Neural progenitor cell (in vitro differentiated cells): Measurements from ENCODE around the gene ARHGEF11. TPM values are rescaled to one million over a fixed set of nuclear protein-coding genes. Genes with fewer than 3 reads are reported as not detected.

ENCODE experiments used
- DNase-seq: peaks from one replicate; pipeline ENCODE4 v3.0.0-alpha.2; 2016; ENCODE audit warnings: low spot score
- H2AFZ ChIP-seq: fragments of 200-600 bp; sonication (generic); replicated peaks from 2 replicates; pipeline ENCODE4 v1.6.1; 2016; ENCODE audit warnings: antibody characterized with exemption
- H3F3A ChIP-seq: fragments of 200-600 bp; sonication (generic); 2 replicates; pipeline ENCODE4 v1.6.1; 2016; ENCODE audit warnings: antibody characterized with exemption, low read depth
- H3K27ac ChIP-seq: fragments of 200-600 bp; sonication (generic); 2 replicates; pipeline ENCODE4 v1.5.1; 2016; ENCODE audit warnings: mild to moderate bottlenecking
- H3K27me3 ChIP-seq: fragments of 200-600 bp; sonication (generic); 2 replicates; pipeline ENCODE4 v1.6.1; 2016; ENCODE audit warnings: mild to moderate bottlenecking, moderate library complexity
- H3K36me3 ChIP-seq: fragments of 200-600 bp; sonication (generic); 2 replicates; pipeline ENCODE4 v1.5.1; 2016
- H3K4me1 ChIP-seq: fragments of 200-600 bp; sonication (generic); 2 replicates; pipeline ENCODE4 v1.6.1; 2016; ENCODE audit warnings: mixed run types
- H3K4me2 ChIP-seq: fragments of 200-600 bp; sonication (generic); 2 replicates; pipeline ENCODE4 v1.6.1; 2016
- H3K4me3 ChIP-seq: fragments of 200-600 bp; sonication (generic); 2 replicates; pipeline ENCODE4 v1.5.1; 2016
- H3K79me2 ChIP-seq: fragments of 200-600 bp; sonication (generic); 2 replicates; pipeline ENCODE4 v1.6.1; 2016; ENCODE audit warnings: low read depth
- H3K9ac ChIP-seq: fragments of 200-600 bp; sonication (generic); 2 replicates; pipeline ENCODE4 v1.6.1; 2016
- H3K9me3 ChIP-seq: fragments of 200-600 bp; sonication (generic); 2 replicates; pipeline ENCODE4 v1.5.1; 2016; ENCODE audit warnings: low read depth
- H4K20me1 ChIP-seq: fragments of 200-600 bp; sonication (generic); 2 replicates; pipeline ENCODE4 v1.6.1; 2016; ENCODE audit warnings: low read depth
- H3K27ac Mint-ChIP-seq: 3 replicates; pipeline ENCODE4 v1.8.0; 2021; ENCODE audit warnings: mixed read lengths
- H3K27me3 Mint-ChIP-seq: 2 replicates; pipeline ENCODE4 v1.8.0; 2022; ENCODE audit warnings: low read depth, mild to moderate bottlenecking, inconsistent platforms, moderate library complexity, mixed read lengths; ENCODE audit not compliant: insufficient read depth
- H3K36me3 Mint-ChIP-seq: 3 replicates; pipeline ENCODE4 v1.8.0; 2021; ENCODE audit warnings: mixed read lengths
- H3K4me1 Mint-ChIP-seq: 3 replicates; pipeline ENCODE4 v1.8.0; 2021; ENCODE audit warnings: mixed read lengths
- H3K4me3 Mint-ChIP-seq: 3 replicates; pipeline ENCODE4 v1.8.0; 2021; ENCODE audit warnings: mild to moderate bottlenecking, moderate library complexity, mixed read lengths
- H3K9me3 Mint-ChIP-seq: 3 replicates; pipeline ENCODE4 v1.8.0; 2020; ENCODE audit warnings: mixed read lengths
- EZH2 ChIP-seq: fragments of 200-600 bp; sonication (generic); IDR thresholded peaks from 2 replicates; pipeline ENCODE4 v1.6.1; 2017; ENCODE audit warnings: antibody characterized with exemption, mild to moderate bottlenecking, moderate library complexity
- EZH2phosphoT487 ChIP-seq: fragments of 200-600 bp; sonication (generic); IDR thresholded peaks from 2 replicates; pipeline ENCODE4 v1.6.1; 2017; ENCODE audit warnings: antibody characterized with exemption
- total RNA-seq: library from RNA; depleted of rRNA; stranded (reverse); fragments of >200 nt; gene quantifications from 2 replicates; pipeline ENCODE4 v1.2.3, GENCODE V29; 2015; ENCODE audit warnings: low replicate concordance
- TF ChIP-seq, protein P1 (sequence below): fragments of 200-600 bp; sonication (generic); IDR thresholded peaks from 2 replicates; pipeline ENCODE4 v1.5.1; 2017; ENCODE audit warnings: antibody characterized with exemption, mild to moderate bottlenecking

ARHGEF11 gene
- total RNA-seq, 1 donor from 2014 or later: 31.9 TPM

GRCh38 chr1:156961709-156962108 lies 83.8 kb downstream of the ARHGEF11 start:
- no peak overlapping the region for H3K9ac ChIP-seq
- H3K36me3 ChIP-seq: no peaks in the 10 kb centered on the region
- Mint-ChIP-seq H3K4me3 (no peak overlapping the region), H3K36me3 (peaks cover 56% of the 10 kb centered on the region), H3K27ac (no peak overlapping the region), H3K27me3 (peaks cover 6% of the 10 kb centered on the region), H3K4me1 (no peaks in the 10 kb centered on the region), H3K9me3 (no peaks in the 10 kb centered on the region)
- DNase-seq: peak; percentile 16
- no peak overlapping the region for H2AFZ ChIP-seq
- no peaks in the 10 kb centered on the region for H3K9me3 ChIP-seq
- no peaks in the 10 kb centered on the region for H3K79me2 ChIP-seq
- TF ChIP-seq, protein P1, sequence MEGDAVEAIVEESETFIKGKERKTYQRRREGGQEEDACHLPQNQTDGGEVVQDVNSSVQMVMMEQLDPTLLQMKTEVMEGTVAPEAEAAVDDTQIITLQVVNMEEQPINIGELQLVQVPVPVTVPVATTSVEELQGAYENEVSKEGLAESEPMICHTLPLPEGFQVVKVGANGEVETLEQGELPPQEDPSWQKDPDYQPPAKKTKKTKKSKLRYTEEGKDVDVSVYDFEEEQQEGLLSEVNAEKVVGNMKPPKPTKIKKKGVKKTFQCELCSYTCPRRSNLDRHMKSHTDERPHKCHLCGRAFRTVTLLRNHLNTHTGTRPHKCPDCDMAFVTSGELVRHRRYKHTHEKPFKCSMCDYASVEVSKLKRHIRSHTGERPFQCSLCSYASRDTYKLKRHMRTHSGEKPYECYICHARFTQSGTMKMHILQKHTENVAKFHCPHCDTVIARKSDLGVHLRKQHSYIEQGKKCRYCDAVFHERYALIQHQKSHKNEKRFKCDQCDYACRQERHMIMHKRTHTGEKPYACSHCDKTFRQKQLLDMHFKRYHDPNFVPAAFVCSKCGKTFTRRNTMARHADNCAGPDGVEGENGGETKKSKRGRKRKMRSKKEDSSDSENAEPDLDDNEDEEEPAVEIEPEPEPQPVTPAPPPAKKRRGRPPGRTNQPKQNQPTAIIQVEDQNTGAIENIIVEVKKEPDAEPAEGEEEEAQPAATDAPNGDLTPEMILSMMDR: peak; percentile 33
- no peak for TF ChIP-seq EZH2phosphoT487
- H3F3A ChIP-seq: no peaks in the 10 kb centered on the region
- no peaks in the 10 kb centered on the region for H3K4me1 ChIP-seq
- no peak overlapping the region for H3K4me3 ChIP-seq
- no peaks in the 10 kb centered on the region for H3K27me3 ChIP-seq
- H3K27ac ChIP-seq: no peak overlapping the region
- no peak overlapping the region for H3K4me2 ChIP-seq
- no peaks in the 10 kb centered on the region for H4K20me1 ChIP-seq

DNA sequence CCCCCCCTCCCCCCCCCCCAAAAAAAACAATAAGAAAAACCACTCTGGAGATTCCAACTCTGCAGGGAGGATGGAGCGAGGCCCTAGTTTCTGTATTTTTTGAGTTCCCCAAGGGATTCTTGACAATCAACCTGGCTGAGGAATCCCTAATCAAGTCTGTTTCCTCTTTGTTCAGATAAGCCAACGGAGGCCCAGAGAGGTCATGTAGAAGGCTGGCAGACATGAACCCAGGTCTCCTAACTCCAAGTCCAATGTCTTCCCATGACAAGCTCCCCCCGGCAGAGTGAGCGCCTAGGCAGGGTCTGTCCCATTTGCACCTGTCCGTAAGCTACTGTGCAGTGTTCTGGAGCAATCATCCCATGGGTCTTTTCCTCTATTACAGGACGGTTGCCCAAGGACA lies 85.6 kb downstream of the ARHGEF11 start:
- no peak overlapping the region for H3K4me3 ChIP-seq
- Mint-ChIP-seq H3K36me3 (peaks cover 59% of the 10 kb centered on the region), H3K27ac (no peak overlapping the region), H3K4me1 (no peaks in the 10 kb centered on the region), H3K4me3 (no peak overlapping the region), H3K27me3 (peaks cover 8% of the 10 kb centered on the region), H3K9me3 (no peaks in the 10 kb centered on the region)
- no peaks in the 10 kb centered on the region for H3K27me3 ChIP-seq
- H3F3A ChIP-seq: no peaks in the 10 kb centered on the region
- DNase-seq: no peak
- H3K36me3 ChIP-seq: no peaks in the 10 kb centered on the region
- H4K20me1 ChIP-seq: no peaks in the 10 kb centered on the region
- H3K79me2 ChIP-seq: no peaks in the 10 kb centered on the region
- no peak for TF ChIP-seq EZH2
- TF ChIP-seq, protein P1: no peak
- TF ChIP-seq EZH2phosphoT487: no peak
- H3K9ac ChIP-seq: no peak overlapping the region
- no peaks in the 10 kb centered on the region for H3K4me1 ChIP-seq
- no peak overlapping the region for H3K4me2 ChIP-seq
- H2AFZ ChIP-seq: no peak overlapping the region
- no peaks in the 10 kb centered on the region for H3K9me3 ChIP-seq
- H3K27ac ChIP-seq: no peak overlapping the region

- Mint-ChIP-seq H3K27me3 (peaks cover 10% of the 10 kb centered on the region), H3K4me3 (no peak overlapping the region), H3K36me3 (peaks cover 62% of the 10 kb centered on the region), H3K27ac (peak overlapping the region; percentile 11), H3K4me1 (no peaks in the 10 kb centered on the region), H3K9me3 (no peaks in the 10 kb centered on the region)
- Histone ChIP-seq H3K79me2 (no peaks in the 10 kb centered on the region), H3K4me2 (no peak overlapping the region), H3K4me1 (no peaks in the 10 kb centered on the region), H2AFZ (no peak overlapping the region), H3F3A (no peaks in the 10 kb centered on the region), H3K36me3 (no peaks in the 10 kb centered on the region), H3K9me3 (no peaks in the 10 kb centered on the region), H3K4me3 (no peak overlapping the region), H3K27ac (no peak overlapping the region), H3K27me3 (no peaks in the 10 kb centered on the region), H3K9ac (no peak overlapping the region), H4K20me1 (no peaks in the 10 kb centered on the region)
- TF ChIP-seq, protein P1: no peak
- TF ChIP-seq EZH2phosphoT487 (no peak), EZH2 (no peak)
- DNase-seq: no peak
Measured at GRCh38 chr1:156959414-156959813, 86.1 kb downstream of the ARHGEF11 start.
